H9 (cell line): Measurements from ENCODE around the gene MICA. TPM values are rescaled to one million over a fixed set of nuclear protein-coding genes. Genes with fewer than 3 reads are reported as not detected.

Source experiments
- DNase-seq: peaks from one replicate; pipeline ENCODE4 v3.0.0-alpha.2; 2017
- H2AFZ ChIP-seq: one replicate; pipeline ENCODE4 v1.6.1; 2013; ENCODE audit warnings: mild to moderate bottlenecking, low read length, control low read depth, moderate library complexity
- H2AK5ac ChIP-seq: 2 replicates; pipeline ENCODE4 v1.6.1; 2013; ENCODE audit warnings: low read length, control low read depth, mixed read lengths; ENCODE audit not compliant: insufficient read length
- H2BK120ac ChIP-seq: one replicate; pipeline ENCODE4 v1.6.1; 2013; ENCODE audit warnings: low read depth, mild to moderate bottlenecking, low read length, control low read depth, inconsistent platforms; ENCODE audit not compliant: poor library complexity, severe bottlenecking
- H2BK12ac ChIP-seq: 2 replicates; pipeline ENCODE4 v1.6.1; 2013; ENCODE audit warnings: low read length, control low read depth, mixed read lengths, low read depth; ENCODE audit not compliant: insufficient read length
- H2BK15ac ChIP-seq: 2 replicates; pipeline ENCODE4 v1.6.1; 2013; ENCODE audit warnings: low read depth, low read length, control low read depth
- H2BK20ac ChIP-seq: one replicate; pipeline ENCODE4 v1.6.1; 2013; ENCODE audit warnings: low read depth, mild to moderate bottlenecking, low read length, control low read depth, inconsistent platforms; ENCODE audit not compliant: poor library complexity, severe bottlenecking
- H2BK5ac ChIP-seq: 2 replicates; pipeline ENCODE4 v1.6.1; 2013; ENCODE audit warnings: low read length, control low read depth, mixed read lengths; ENCODE audit not compliant: insufficient read length
- H3K14ac ChIP-seq: 2 replicates; pipeline ENCODE4 v1.6.1; 2013; ENCODE audit warnings: low read length, control low read depth; ENCODE audit not compliant: insufficient read depth
- H3K18ac ChIP-seq: 2 replicates; pipeline ENCODE4 v1.6.1; 2013; ENCODE audit warnings: low read depth, mild to moderate bottlenecking, mixed read lengths, low read length, control low read depth; ENCODE audit not compliant: insufficient read length
- H3K23ac ChIP-seq: 2 replicates; pipeline ENCODE4 v1.6.1; 2013; ENCODE audit warnings: low read length, control low read depth, mixed read lengths, low read depth; ENCODE audit not compliant: insufficient read length
- H3K23me2 ChIP-seq: 2 replicates; pipeline ENCODE4 v1.6.1; 2013; ENCODE audit warnings: low read depth, mild to moderate bottlenecking, mixed read lengths, low read length, control low read depth; ENCODE audit not compliant: insufficient read length, poor library complexity, severe bottlenecking
- H3K27ac ChIP-seq: 2 replicates; pipeline ENCODE4 v1.5.1; 2013; ENCODE audit warnings: low read length, control low read depth, mixed read lengths, low read depth; ENCODE audit not compliant: insufficient read length
- H3K27me3 ChIP-seq: 2 replicates; pipeline ENCODE4 v1.6.1; 2013; ENCODE audit warnings: low read length, control low read depth, inconsistent platforms; ENCODE audit not compliant: insufficient read depth
- H3K4ac ChIP-seq: 2 replicates; pipeline ENCODE4 v1.6.1; 2013; ENCODE audit warnings: low read depth, mild to moderate bottlenecking, control low read depth, inconsistent platforms, low read length, moderate library complexity
- H3K4me1 ChIP-seq: 2 replicates; pipeline ENCODE4 v1.6.1; 2013; ENCODE audit warnings: low read length, control low read depth, inconsistent platforms; ENCODE audit not compliant: insufficient read depth
- H3K4me2 ChIP-seq: 2 replicates; pipeline ENCODE4 v1.6.1; 2013; ENCODE audit warnings: low read length, control low read depth, mixed read lengths; ENCODE audit not compliant: insufficient read length, insufficient read depth
- H3K56ac ChIP-seq: 2 replicates; pipeline ENCODE4 v1.6.1; 2013; ENCODE audit warnings: low read depth, mild to moderate bottlenecking, mixed read lengths, low read length, control low read depth; ENCODE audit not compliant: insufficient read length
- H3K79me1 ChIP-seq: 2 replicates; pipeline ENCODE4 v1.6.1; 2013; ENCODE audit warnings: low read depth, mild to moderate bottlenecking, moderate library complexity, low read length, control low read depth, inconsistent platforms; ENCODE audit not compliant: insufficient read depth, poor library complexity, severe bottlenecking
- H3K79me2 ChIP-seq: 2 replicates; pipeline ENCODE4 v1.6.1; 2013; ENCODE audit warnings: low read length, control low read depth, inconsistent platforms; ENCODE audit not compliant: insufficient read depth
- H3K9ac ChIP-seq: 2 replicates; pipeline ENCODE4 v1.6.1; 2013; ENCODE audit warnings: low read length, control low read depth, mixed read lengths; ENCODE audit not compliant: insufficient read length; ENCODE audit errors: extremely low read depth
- H3K9me3 ChIP-seq: one replicate; pipeline ENCODE4 v1.6.1; 2013; ENCODE audit warnings: low read depth, low read length, inconsistent platforms; ENCODE audit not compliant: control insufficient read depth
- H3T11ph ChIP-seq: one replicate; pipeline ENCODE4 v1.6.1; 2013; ENCODE audit warnings: mild to moderate bottlenecking, low read length, control low read depth, inconsistent platforms
- H4K20me1 ChIP-seq: one replicate; pipeline ENCODE4 v1.6.1; 2013; ENCODE audit not compliant: control insufficient read depth, insufficient read length, insufficient read depth
- H4K5ac ChIP-seq: 2 replicates; pipeline ENCODE4 v1.6.1; 2013; ENCODE audit warnings: low read depth, mild to moderate bottlenecking, mixed read lengths, low read length, control low read depth; ENCODE audit not compliant: insufficient read length
- H4K8ac ChIP-seq: replicated peaks from 2 replicates; pipeline ENCODE4 v1.6.1; 2013; ENCODE audit warnings: low read length, control low read depth, mixed read lengths, low read depth; ENCODE audit not compliant: insufficient read length
- H4K91ac ChIP-seq: 2 replicates; pipeline ENCODE4 v1.6.1; 2013; ENCODE audit warnings: low read depth, mild to moderate bottlenecking, moderate library complexity, mixed read lengths, low read length, control low read depth; ENCODE audit not compliant: insufficient read length
- H3K27ac Mint-ChIP-seq, 3 experiments: 2 replicates in 2 of 3; 3 replicates in 1 of 3; pipeline ENCODE4 v1.8.0; 2020 to 2021; ENCODE audit warnings: mixed read lengths in 3 of 3, mild to moderate bottlenecking in 1 of 3, moderate library complexity in 1 of 3
- H3K27me3 Mint-ChIP-seq: 2 replicates; pipeline ENCODE4 v1.8.0; 2021; ENCODE audit warnings: low read depth, mild to moderate bottlenecking, moderate library complexity, mixed read lengths
- H3K36me3 Mint-ChIP-seq, 3 experiments: 2 replicates in 2 of 3; 3 replicates in 1 of 3; pipeline ENCODE4 v1.8.0; 2020 to 2021; ENCODE audit warnings: low read depth in 3 of 3, mixed read lengths in 3 of 3; ENCODE audit not compliant: insufficient read depth in 1 of 3
- H3K4me1 Mint-ChIP-seq, 2 experiments: 2 replicates each; pipeline ENCODE4 v1.8.0; 2020; ENCODE audit warnings: mixed read lengths in 2 of 2
- H3K4me3 Mint-ChIP-seq, 2 experiments: 2 replicates in 1 of 2; 3 replicates in 1 of 2; pipeline ENCODE4 v1.8.0; 2020 to 2021; ENCODE audit warnings: mild to moderate bottlenecking in 2 of 2, mixed read lengths in 2 of 2, moderate library complexity in 1 of 2
- H3K9me3 Mint-ChIP-seq, 2 experiments: 2 replicates in 1 of 2; 3 replicates in 1 of 2; pipeline ENCODE4 v1.8.0; 2020; ENCODE audit warnings: mild to moderate bottlenecking in 2 of 2, mixed read lengths in 2 of 2, moderate library complexity in 1 of 2
- WGBS: extraction: QIAGEN DNeasy Blood & Tissue Kit; methylation state at CpG from one replicate; pipeline ENCODE4 v1.1.7; 2013; ENCODE audit warnings: missing lambda C conversion rate, low lambda C conversion rate, mixed read lengths; ENCODE audit not compliant: insufficient read length; ENCODE audit errors: extremely low coverage; 5-methylcytosine and 5-hydroxymethylcytosine counted together
- total RNA-seq: library from RNA; stranded (reverse); gene quantifications from 2 replicates; pipeline ENCODE4 v1.2.1, GENCODE V29; 2021
- TF ChIP-seq, protein P1 (sequence below): fragments of 200-600 bp; sonication (generic); conservative IDR thresholded peaks from 3 replicates; pipeline ENCODE4 v1.8.0; 2021; ENCODE audit warnings: antibody characterized with exemption, mild to moderate bottlenecking

Gene MICA
- total RNA-seq, 1 experiment from 2014 or later, result 8.5 TPM

DNA sequence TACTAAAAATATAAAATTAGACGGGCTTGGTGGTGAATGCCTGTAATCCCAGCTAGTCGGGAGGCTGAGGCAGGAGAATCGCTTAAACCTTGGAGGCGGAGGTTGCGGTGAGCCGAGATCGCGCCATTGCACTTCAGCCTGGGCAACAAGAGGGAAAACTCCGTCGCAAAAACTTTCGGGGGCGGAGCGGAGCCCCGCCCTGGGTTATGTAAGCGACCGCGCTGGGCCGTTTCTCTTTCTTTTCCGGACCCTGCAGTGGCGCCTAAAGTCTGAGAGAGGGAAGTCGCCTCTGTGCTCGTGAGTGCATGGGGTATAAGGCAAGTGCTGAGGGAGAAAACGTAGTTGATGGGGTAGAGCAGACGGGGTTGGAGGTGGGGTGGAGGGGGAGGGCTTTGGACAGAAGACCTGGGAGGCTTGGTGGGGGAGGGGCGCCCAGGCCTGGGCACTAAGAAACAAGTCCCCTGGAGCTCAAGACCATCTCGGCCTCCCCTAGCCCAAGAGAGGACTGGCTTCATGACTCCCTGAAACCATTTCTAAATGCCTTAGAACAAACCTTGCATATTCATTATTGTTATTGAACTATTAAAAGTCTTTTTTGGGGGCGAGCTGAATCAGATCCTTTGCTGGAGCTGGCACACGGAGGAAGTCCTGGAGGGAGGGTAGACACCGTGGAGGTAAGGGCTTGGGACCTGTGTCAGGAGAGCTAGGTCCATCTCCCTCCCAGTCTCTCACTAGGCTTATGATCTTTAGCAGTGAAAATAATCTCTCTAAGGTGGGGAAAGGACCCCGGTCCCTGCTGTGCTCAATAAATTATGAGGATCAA lies 2.7 kb upstream of the MICA start:
- peak overlapping the region; percentile 42 for H3K9ac ChIP-seq
- peaks cover 45 to 49% of the 10 kb centered on the region in 2 experiments for H3K4me1 Mint-ChIP-seq

More for the DNA sequence above, 2.7 kb upstream of the MICA start:
- Mint-ChIP-seq H3K27ac (no peak overlapping the region; a peak in 1 of 7 replicates), H3K9me3 (peaks cover 7 to 16% of the 10 kb centered on the region in 2 experiments), H3K27me3 (peaks cover 51% of the 10 kb centered on the region), H3K4me3 (peak overlapping the region; percentile 77 to 85), H3K36me3 (peaks cover 2 to 7% (median 5%) of the 10 kb centered on the region in 3 experiments; a peak in 6 of 7 replicates)
- Histone ChIP-seq H3T11ph (no peak overlapping the region), H3K23me2 (peaks cover 15% of the 10 kb centered on the region), H4K5ac (no peak overlapping the region), H3K79me1 (no peaks in the 10 kb centered on the region), H2BK5ac (no peak overlapping the region), H2AFZ (no peak overlapping the region), H3K4me1 (peaks cover 4% of the 10 kb centered on the region; the same call in 1 of the 2 replicates), H4K8ac (no peak overlapping the region), H3K23ac (no peak overlapping the region), H3K4ac (no peak overlapping the region), H3K79me2 (peaks cover 4% of the 10 kb centered on the region; the same call in 1 of the 2 replicates), H3K4me2 (peak overlapping the region; percentile 87), H4K20me1 (no peaks in the 10 kb centered on the region), H3K27me3 (peaks cover 4% of the 10 kb centered on the region; the same call in 1 of the 2 replicates), H2BK15ac (no peak overlapping the region), H2BK20ac (no peak overlapping the region), H2BK12ac (no peak overlapping the region), H3K27ac (no peak overlapping the region), H3K14ac (0 out of 2 replicates have a peak overlapping the region, but pooled peaks have one; percentile 59), H3K56ac (no peak overlapping the region), H2AK5ac (no peak overlapping the region), H3K9me3 (no peaks in the 10 kb centered on the region), H3K18ac (peak overlapping the region; percentile 78), H2BK120ac (no peak overlapping the region), H4K91ac (no peak overlapping the region)
- no CpG with 5 or more reads among the region's 30 CpGs for WGBS
- peak; percentile 68 for DNase-seq
- TF ChIP-seq, protein P1, sequence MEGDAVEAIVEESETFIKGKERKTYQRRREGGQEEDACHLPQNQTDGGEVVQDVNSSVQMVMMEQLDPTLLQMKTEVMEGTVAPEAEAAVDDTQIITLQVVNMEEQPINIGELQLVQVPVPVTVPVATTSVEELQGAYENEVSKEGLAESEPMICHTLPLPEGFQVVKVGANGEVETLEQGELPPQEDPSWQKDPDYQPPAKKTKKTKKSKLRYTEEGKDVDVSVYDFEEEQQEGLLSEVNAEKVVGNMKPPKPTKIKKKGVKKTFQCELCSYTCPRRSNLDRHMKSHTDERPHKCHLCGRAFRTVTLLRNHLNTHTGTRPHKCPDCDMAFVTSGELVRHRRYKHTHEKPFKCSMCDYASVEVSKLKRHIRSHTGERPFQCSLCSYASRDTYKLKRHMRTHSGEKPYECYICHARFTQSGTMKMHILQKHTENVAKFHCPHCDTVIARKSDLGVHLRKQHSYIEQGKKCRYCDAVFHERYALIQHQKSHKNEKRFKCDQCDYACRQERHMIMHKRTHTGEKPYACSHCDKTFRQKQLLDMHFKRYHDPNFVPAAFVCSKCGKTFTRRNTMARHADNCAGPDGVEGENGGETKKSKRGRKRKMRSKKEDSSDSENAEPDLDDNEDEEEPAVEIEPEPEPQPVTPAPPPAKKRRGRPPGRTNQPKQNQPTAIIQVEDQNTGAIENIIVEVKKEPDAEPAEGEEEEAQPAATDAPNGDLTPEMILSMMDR, result no peak
